ENCODE results near the gene GTF3C1.
"Not testable (repeated sequence)": the region's sequence is repeated elsewhere in the genome, so short reads cannot be mapped to it uniquely, and the experiment has no call there.

Gene GTF3C1

DNA sequence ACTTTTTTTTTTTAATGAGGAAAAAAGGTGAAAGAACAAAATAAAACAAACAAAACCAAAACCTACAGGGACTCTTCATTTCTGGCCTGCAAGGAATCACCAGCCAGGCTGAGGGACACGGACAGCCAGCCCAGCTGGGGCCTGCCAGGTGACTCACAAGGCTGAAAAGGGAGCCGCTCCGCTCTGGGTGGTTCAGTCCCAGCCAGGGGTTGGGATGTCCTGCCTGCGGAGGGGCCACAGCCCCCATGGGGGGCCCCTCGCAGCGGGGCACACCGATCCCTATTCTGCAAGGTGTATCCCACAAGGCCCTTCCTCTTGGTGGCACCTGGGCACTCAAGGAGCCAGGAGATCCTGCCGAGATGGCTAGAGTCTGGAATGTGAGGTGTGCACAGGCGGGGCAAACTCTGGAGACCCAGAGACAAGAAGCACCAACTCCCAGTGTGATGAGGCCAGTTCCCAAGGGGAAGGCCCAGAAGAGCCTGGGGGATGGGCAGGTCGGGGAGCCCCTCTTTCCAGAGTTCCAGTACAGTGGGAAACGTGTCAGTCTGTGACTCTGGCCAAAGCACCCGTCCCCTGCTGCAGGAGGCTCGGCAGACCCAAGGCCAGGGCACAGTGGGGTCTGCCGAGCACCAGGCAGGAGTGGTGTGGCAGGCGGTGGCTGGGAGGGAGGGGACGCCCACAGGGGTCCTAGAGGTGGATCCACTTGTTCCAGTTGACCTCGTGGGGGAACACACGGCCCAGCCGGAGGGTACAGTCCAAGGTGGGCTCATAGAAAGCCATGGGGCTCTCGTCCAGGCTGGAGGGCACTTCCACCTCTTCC, 88.8 kb downstream of the GTF3C1 start:
- no peak overlapping the region for H3K9ac ChIP-seq (ENCODE audit: low read depth in 1 of 2, low read length in 2 of 2)
- no peak overlapping the region for H3K27ac ChIP-seq (ENCODE audit: low read depth, low read length)

DNA sequence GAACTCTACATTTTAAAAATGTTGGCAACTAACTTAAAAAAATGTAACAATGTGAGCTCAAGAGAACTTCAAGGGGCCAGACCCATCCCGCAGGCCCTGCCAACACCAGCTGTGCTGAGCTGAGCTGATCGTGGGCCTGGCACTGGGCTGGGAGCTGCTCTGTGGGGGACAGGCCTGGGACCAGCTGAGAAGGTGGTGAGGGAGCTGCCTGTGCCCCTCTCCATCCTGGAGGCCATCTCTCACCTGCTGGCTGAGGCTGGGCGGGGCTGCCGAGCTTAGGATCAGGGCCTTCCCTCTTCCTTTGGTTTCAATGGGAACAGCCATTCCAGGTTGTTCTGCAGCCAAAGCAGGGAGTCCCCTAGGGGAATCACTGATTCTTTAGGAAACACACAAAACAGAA, 89.5 kb downstream of the GTF3C1 start:
- H3K9ac ChIP-seq (ENCODE audit: low read depth in 1 of 2, low read length in 2 of 2), result no peak overlapping the region
- H3K36me3 ChIP-seq (ENCODE audit: control insufficient read depth in 1 of 2, insufficient read depth in 2 of 2, low read length in 2 of 2), result peaks cover 19 to 53% of the 10 kb centered on the region in 2 donors

More for the DNA sequence above, 88.8 kb downstream of the GTF3C1 start:
- peaks cover 20 to 59% of the 10 kb centered on the region in 2 donors for H3K36me3 ChIP-seq (ENCODE audit: control insufficient read depth in 1 of 2, insufficient read depth in 2 of 2, low read length in 2 of 2)
- peaks cover 6 to 8% of the 10 kb centered on the region in 2 donors for H3K4me1 ChIP-seq (ENCODE audit: control insufficient read depth in 1 of 2, insufficient read depth in 2 of 2, low read length in 2 of 2)
- no peaks in the 10 kb centered on the region for H3K9me3 ChIP-seq (ENCODE audit: control insufficient read depth in 1 of 2, low read length in 2 of 2)
- H3K27me3 ChIP-seq (ENCODE audit: control insufficient read depth in 1 of 2, insufficient read depth in 2 of 2, low read length in 2 of 2), result peaks cover 0 to 2% of the 10 kb centered on the region in 2 donors
- H3K4me3 ChIP-seq (ENCODE audit: low read depth in 1 of 2, low read length in 2 of 2), result no peak overlapping the region

DNA sequence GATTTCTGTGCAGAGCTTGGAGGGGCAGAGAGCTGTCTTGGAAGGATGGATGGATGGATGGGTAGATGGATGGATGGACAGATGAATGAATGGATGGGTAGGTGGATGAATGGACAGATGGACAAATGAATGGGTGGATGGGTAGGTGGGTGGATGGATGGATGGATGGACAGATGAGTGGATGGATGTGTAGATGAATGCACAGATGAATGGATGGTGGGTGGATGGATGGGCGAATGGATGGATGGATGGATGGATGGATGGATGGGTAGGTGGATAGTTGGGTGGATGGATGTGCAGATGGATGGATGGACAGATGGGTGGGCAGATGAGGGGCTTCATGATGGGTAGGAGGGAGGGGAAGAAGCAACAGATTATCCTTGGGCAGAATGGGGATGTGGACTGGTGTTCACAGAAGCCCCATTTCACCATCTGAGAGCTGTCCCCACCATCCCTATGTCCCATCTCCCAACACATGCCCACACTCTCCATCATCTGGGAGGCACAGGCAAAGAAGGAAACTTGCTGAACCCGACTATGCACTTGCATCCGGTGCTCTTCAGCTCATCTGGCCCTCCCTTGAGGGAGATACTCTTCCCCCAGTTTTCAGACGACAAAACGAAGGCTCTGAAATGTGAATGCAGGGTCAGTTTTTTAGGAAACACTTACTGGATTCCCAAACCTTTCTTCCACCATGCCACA, 90.6 kb downstream of the GTF3C1 start:
- Histone ChIP-seq H3K9ac (ENCODE audit: low read depth in 1 of 2, low read length in 2 of 2) (no peak overlapping the region), H3K36me3 (ENCODE audit: control insufficient read depth in 1 of 2, insufficient read depth in 2 of 2, low read length in 2 of 2) (peaks cover 14 to 46% of the 10 kb centered on the region in 2 donors), H3K4me1 (ENCODE audit: control insufficient read depth in 1 of 2, insufficient read depth in 2 of 2, low read length in 2 of 2) (no peaks in the 10 kb centered on the region), H3K27me3 (ENCODE audit: control insufficient read depth in 1 of 2, insufficient read depth in 2 of 2, low read length in 2 of 2) (peaks cover 0 to 2% of the 10 kb centered on the region in 2 donors), H3K27ac (ENCODE audit: low read depth, low read length) (no peak overlapping the region), H3K9me3 (ENCODE audit: control insufficient read depth in 1 of 2, low read length in 2 of 2) (no peaks in the 10 kb centered on the region), H3K4me3 (ENCODE audit: low read depth in 1 of 2, low read length in 2 of 2) (no peak overlapping the region)

More for the DNA sequence above, 89.5 kb downstream of the GTF3C1 start:
- peaks cover 0 to 4% of the 10 kb centered on the region in 2 donors for H3K4me1 ChIP-seq (ENCODE audit: control insufficient read depth in 1 of 2, insufficient read depth in 2 of 2, low read length in 2 of 2)
- peaks cover 0 to 2% of the 10 kb centered on the region in 2 donors for H3K27me3 ChIP-seq (ENCODE audit: control insufficient read depth in 1 of 2, insufficient read depth in 2 of 2, low read length in 2 of 2)
- H3K9me3 ChIP-seq (ENCODE audit: control insufficient read depth in 1 of 2, low read length in 2 of 2), result no peaks in the 10 kb centered on the region
- H3K4me3 ChIP-seq (ENCODE audit: low read depth in 1 of 2, low read length in 2 of 2), result no peak overlapping the region
- H3K27ac ChIP-seq (ENCODE audit: low read depth, low read length), result no peak overlapping the region

DNA sequence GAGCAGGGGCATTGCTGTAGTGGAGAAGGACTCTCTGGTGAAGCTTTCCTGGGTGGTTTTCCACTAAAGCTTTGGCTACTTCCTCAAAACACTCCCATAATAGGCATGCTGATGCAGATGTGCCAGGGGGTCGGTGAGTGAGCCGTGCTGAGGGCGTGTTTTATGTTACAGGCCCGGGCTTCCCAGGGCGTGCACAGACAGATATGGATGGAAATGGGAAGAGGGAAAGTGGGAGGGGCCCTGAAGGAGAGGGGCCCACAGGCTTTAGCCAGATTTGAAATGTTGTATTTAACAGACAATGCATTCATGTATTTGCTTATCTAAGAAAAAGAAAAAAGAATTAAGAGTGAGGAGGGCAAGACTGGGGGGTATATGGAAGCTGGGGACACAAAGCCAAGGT, 91.5 kb downstream of the GTF3C1 start:
- Histone ChIP-seq H3K9ac (ENCODE audit: low read depth in 1 of 2, low read length in 2 of 2) (no peak overlapping the region), H3K9me3 (ENCODE audit: control insufficient read depth in 1 of 2, low read length in 2 of 2) (no peaks in the 10 kb centered on the region), H3K36me3 (ENCODE audit: control insufficient read depth in 1 of 2, insufficient read depth in 2 of 2, low read length in 2 of 2) (peaks cover 14 to 38% of the 10 kb centered on the region in 2 donors), H3K27ac (ENCODE audit: low read depth, low read length) (no peak overlapping the region), H3K4me3 (ENCODE audit: low read depth in 1 of 2, low read length in 2 of 2) (no peak overlapping the region), H3K27me3 (ENCODE audit: control insufficient read depth in 1 of 2, insufficient read depth in 2 of 2, low read length in 2 of 2) (peaks cover 0 to 2% of the 10 kb centered on the region in 2 donors), H3K4me1 (ENCODE audit: control insufficient read depth in 1 of 2, insufficient read depth in 2 of 2, low read length in 2 of 2) (no peaks in the 10 kb centered on the region)

DNA sequence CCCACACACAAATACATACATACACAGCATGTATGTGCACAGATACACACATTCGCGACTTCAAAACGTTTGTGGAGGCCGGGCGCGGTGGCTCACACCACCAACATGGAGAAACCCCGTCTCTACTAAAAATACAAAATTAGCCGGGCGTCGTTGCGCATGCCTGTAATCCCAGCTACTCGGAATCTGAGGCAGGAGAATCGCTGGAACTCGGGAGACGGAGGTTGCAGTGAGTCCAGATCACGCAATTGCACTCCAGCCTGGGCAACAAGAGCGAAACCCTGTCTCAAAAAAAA, 92.2 kb downstream of the GTF3C1 start:
- not testable (repeated sequence) for H3K27ac ChIP-seq (ENCODE audit: low read depth, low read length); H3K4me3 ChIP-seq (ENCODE audit: low read depth in 1 of 2, low read length in 2 of 2); H3K27me3 ChIP-seq (ENCODE audit: control insufficient read depth in 1 of 2, insufficient read depth in 2 of 2, low read length in 2 of 2); H3K9me3 ChIP-seq (ENCODE audit: control insufficient read depth in 1 of 2, low read length in 2 of 2); H3K4me1 ChIP-seq (ENCODE audit: control insufficient read depth in 1 of 2, insufficient read depth in 2 of 2, low read length in 2 of 2)
- Histone ChIP-seq H3K36me3 (ENCODE audit: control insufficient read depth in 1 of 2, insufficient read depth in 2 of 2, low read length in 2 of 2) (peaks cover 12 to 31% of the 10 kb centered on the region in 2 donors), H3K9ac (ENCODE audit: low read depth in 1 of 2, low read length in 2 of 2) (peak overlapping the region in 1 of 2 donors; percentile 2)

DNA sequence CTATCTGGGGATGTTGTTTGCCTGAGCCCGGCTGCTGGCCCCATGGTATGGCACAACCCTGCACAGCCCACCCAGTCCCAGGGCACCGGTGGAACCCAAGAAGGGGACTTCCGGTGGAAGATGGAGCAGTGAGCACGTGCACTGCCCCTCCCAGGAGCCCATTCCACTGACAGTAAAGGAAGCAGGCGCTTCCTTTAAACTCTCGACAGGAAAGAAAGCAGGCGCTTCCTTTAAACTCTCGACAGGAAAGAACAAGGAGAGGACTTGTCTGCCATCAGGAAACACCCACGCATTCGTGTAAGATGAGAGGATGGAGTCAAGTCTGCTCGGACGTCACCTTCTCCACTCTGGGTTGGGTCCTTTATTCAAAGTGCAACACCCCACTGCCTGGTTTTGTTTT, 94.0 kb downstream of the GTF3C1 start:
- H3K9ac ChIP-seq (ENCODE audit: low read depth in 1 of 2, low read length in 2 of 2), result no peak overlapping the region
- peaks cover 4 to 5% of the 10 kb centered on the region in 2 donors for H3K27me3 ChIP-seq (ENCODE audit: control insufficient read depth in 1 of 2, insufficient read depth in 2 of 2, low read length in 2 of 2)
- no peak overlapping the region for H3K4me3 ChIP-seq (ENCODE audit: low read depth in 1 of 2, low read length in 2 of 2)
- H3K36me3 ChIP-seq (ENCODE audit: control insufficient read depth in 1 of 2, insufficient read depth in 2 of 2, low read length in 2 of 2), result peaks cover 0 to 13% of the 10 kb centered on the region in 2 donors
- no peak overlapping the region for H3K27ac ChIP-seq (ENCODE audit: low read depth, low read length)
- peaks cover 0 to 5% of the 10 kb centered on the region in 2 donors for H3K4me1 ChIP-seq (ENCODE audit: control insufficient read depth in 1 of 2, insufficient read depth in 2 of 2, low read length in 2 of 2)
- H3K9me3 ChIP-seq (ENCODE audit: control insufficient read depth in 1 of 2, low read length in 2 of 2), result no peaks in the 10 kb centered on the region

DNA sequence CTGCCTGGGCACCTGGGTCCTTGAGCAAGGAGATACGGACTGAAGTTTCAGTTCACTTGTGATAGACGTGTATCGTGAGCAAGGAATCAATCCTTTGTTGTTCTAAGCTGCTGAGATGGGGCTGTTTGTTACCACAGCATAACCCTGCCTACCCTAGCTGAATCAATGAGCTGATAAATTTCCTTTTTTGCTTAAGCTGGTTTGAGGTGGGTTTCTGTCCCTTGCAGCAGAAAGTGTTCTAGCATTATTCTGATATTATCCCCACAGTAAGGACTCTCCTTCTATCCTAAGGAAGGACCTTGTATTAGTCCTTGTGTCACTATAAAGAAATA, 96.3 kb downstream of the GTF3C1 start:
- Histone ChIP-seq H3K4me3 (ENCODE audit: low read depth in 1 of 2, low read length in 2 of 2) (no peak overlapping the region), H3K9me3 (ENCODE audit: control insufficient read depth in 1 of 2, low read length in 2 of 2) (no peaks in the 10 kb centered on the region), H3K4me1 (ENCODE audit: control insufficient read depth in 1 of 2, insufficient read depth in 2 of 2, low read length in 2 of 2) (peaks cover 5 to 19% of the 10 kb centered on the region in 2 donors), H3K27ac (ENCODE audit: low read depth, low read length) (no peak overlapping the region), H3K36me3 (ENCODE audit: control insufficient read depth in 1 of 2, insufficient read depth in 2 of 2, low read length in 2 of 2) (no peaks in the 10 kb centered on the region), H3K27me3 (ENCODE audit: control insufficient read depth in 1 of 2, insufficient read depth in 2 of 2, low read length in 2 of 2) (peaks cover 11 to 20% of the 10 kb centered on the region in 2 donors), H3K9ac (ENCODE audit: low read depth in 1 of 2, low read length in 2 of 2) (no peak overlapping the region)

DNA sequence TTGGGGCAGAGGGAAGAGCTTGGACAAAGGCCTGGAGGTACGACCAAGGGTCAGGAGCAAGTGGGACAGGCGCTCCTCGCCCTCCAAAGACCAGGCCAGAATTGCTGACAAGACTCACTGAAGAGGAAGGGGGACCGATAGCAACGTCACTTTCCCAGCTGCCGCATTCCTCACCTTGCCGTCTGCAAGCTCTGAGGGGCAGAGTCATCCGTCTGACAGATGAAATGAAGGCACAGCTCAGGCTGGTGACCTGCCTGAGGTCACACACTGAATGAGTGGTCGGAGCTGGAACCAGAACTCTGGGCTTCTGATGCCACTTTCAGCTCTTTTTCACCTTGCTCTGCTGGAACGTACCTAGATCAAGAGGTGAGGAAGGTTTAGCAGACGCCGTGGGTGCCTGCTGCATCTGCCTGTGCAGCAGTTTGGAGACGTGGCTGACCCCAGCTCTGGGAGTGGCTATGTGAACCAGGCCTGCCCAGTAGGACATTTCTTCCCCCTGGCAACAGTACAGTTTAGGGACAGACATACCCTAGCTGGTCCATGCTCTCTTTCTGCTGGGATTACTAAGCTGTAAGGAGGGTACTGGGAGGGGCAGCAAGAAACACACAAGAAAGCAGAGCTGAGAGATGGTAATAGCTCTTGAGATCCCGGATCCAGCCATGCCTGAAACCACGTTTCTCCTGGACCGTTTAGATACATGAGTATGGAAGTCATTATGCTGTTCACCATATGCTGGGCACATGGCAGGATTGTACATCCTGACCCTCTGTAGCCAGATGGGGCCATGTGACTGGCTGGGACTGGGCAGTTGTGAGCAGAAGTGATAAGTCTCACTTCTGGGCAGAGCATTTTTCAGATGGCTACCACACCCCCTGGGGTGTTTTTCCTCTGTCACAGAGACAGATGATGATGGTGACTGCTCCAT, 96.9 kb downstream of the GTF3C1 start:
- Histone ChIP-seq H3K36me3 (ENCODE audit: control insufficient read depth in 1 of 2, insufficient read depth in 2 of 2, low read length in 2 of 2) (no peaks in the 10 kb centered on the region), H3K4me3 (ENCODE audit: low read depth in 1 of 2, low read length in 2 of 2) (no peak overlapping the region), H3K27ac (ENCODE audit: low read depth, low read length) (no peak overlapping the region), H3K4me1 (ENCODE audit: control insufficient read depth in 1 of 2, insufficient read depth in 2 of 2, low read length in 2 of 2) (peaks cover 5 to 19% of the 10 kb centered on the region in 2 donors), H3K9me3 (ENCODE audit: control insufficient read depth in 1 of 2, low read length in 2 of 2) (no peaks in the 10 kb centered on the region), H3K27me3 (ENCODE audit: control insufficient read depth in 1 of 2, insufficient read depth in 2 of 2, low read length in 2 of 2) (peaks cover 11 to 20% of the 10 kb centered on the region in 2 donors), H3K9ac (ENCODE audit: low read depth in 1 of 2, low read length in 2 of 2) (no peak overlapping the region)

DNA sequence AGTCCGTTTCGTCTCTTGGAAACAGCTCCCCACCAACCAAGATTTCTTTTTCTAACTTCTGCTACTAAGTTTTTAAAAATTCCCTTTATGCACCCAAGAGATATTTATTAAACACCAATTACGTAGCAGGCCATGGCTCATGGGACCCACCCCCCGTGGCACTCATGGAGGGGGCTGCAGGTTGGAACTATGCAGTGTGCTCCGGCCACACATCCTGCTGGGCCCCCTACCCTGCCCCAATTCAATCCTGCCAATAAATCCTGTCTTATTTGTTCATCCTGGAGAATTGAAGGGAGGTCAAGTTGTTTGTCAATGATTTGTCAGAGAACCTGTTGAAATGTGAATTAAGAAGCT, 99.5 kb downstream of the GTF3C1 start:
- Histone ChIP-seq H3K36me3 (ENCODE audit: control insufficient read depth in 1 of 2, insufficient read depth in 2 of 2, low read length in 2 of 2) (no peaks in the 10 kb centered on the region), H3K27me3 (ENCODE audit: control insufficient read depth in 1 of 2, insufficient read depth in 2 of 2, low read length in 2 of 2) (peaks cover 9 to 20% of the 10 kb centered on the region in 2 donors), H3K4me1 (ENCODE audit: control insufficient read depth in 1 of 2, insufficient read depth in 2 of 2, low read length in 2 of 2) (peaks cover 5 to 19% of the 10 kb centered on the region in 2 donors), H3K9ac (ENCODE audit: low read depth in 1 of 2, low read length in 2 of 2) (no peak overlapping the region), H3K9me3 (ENCODE audit: control insufficient read depth in 1 of 2, low read length in 2 of 2) (no peaks in the 10 kb centered on the region), H3K27ac (ENCODE audit: low read depth, low read length) (no peak overlapping the region), H3K4me3 (ENCODE audit: low read depth in 1 of 2, low read length in 2 of 2) (no peak overlapping the region)

Measured in duodenal mucosa (tissue), 2 donors.